ENCODE results near the gene C1orf210. TPM values are rescaled to one million over a fixed set of nuclear protein-coding genes. Genes with fewer than 3 reads are reported as not detected.

Gene C1orf210
- total RNA-seq, 1 donor from 2014 or later, result 3.7 TPM

DNA sequence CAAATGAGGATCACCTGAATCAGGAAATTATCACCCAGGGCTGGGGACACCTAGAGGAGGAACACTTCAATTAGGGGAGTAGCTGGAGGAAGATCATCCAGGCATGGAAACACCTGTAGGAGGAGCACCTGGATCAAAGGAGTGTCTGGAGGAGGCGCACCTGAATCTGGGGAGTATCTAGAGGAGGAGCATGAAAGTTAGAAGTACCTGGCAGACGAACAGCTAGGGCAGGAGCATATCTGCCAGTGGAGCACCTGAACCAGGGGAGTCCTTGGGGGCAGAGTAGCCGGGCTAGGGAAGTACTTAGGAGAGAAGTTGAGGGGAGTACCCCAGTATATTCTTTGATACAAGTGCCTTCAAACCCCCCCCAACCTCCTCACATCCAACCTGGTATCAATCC, 1.3 kb downstream of the C1orf210 start:
- Mint-ChIP-seq H3K4me3 (no peak overlapping the region), H3K27ac (no peak overlapping the region), H3K27me3 (ENCODE audit: low read depth) (peaks cover 5% of the 10 kb centered on the region), H3K36me3 (no peaks in the 10 kb centered on the region), H3K4me1 (peaks cover 19% of the 10 kb centered on the region), H3K9me3 (no peaks in the 10 kb centered on the region)
- no peak for DNase-seq (ENCODE audit: low spot score in 2 of 2, unreplicated experiment in 2 of 2)
- TF ChIP-seq, protein P1, sequence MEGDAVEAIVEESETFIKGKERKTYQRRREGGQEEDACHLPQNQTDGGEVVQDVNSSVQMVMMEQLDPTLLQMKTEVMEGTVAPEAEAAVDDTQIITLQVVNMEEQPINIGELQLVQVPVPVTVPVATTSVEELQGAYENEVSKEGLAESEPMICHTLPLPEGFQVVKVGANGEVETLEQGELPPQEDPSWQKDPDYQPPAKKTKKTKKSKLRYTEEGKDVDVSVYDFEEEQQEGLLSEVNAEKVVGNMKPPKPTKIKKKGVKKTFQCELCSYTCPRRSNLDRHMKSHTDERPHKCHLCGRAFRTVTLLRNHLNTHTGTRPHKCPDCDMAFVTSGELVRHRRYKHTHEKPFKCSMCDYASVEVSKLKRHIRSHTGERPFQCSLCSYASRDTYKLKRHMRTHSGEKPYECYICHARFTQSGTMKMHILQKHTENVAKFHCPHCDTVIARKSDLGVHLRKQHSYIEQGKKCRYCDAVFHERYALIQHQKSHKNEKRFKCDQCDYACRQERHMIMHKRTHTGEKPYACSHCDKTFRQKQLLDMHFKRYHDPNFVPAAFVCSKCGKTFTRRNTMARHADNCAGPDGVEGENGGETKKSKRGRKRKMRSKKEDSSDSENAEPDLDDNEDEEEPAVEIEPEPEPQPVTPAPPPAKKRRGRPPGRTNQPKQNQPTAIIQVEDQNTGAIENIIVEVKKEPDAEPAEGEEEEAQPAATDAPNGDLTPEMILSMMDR (IDR thresholded peaks at IDR 0.05; ENCODE audit: unreplicated experiment), result no peak

DNA sequence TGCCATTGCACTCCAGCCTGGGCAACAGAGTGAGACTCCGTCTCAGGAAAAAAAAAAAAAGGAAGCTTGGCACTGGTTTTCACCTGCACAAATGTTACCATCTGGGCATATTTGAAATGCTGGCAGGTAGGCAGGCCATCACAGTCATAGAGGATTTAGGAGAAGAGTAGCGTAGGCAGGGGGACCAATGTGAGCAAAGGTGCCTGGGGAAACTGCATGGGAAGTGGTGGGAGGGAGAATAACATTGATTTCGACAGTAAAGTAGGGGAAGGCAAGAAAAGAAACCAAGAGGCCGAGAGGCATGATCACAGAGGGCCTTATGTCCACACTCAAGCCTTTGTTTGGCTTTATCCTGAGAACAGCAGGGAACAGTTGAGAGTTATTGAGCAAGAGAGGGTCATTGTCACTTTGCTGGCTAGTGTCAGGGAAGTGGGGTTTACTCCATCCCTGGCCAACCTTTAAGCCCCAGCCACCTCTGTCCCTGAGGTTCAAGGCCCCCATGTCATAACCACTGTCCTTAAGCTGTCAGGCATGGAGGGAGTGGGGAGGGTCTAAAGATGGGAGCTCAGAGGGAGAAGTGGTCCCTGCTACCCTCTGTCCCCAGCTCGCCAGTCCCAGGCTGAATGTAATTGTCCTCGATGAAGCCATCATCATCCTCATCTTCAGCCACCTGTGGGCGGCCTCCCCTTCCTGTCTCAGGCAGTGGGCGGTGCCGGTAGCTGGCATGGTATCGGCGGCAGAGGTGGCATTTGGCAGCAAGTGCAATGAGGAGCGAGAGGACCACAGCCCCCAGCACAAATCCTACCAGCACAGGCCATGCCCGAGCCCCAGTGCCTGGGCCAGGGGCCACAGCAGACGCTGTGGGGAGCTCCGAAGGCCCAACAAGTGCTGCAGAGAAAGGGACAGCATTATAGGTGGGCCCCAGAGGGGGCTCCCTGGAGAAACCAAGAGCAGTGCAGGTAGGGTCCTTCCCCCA, 2.9 kb downstream of the C1orf210 start:
- Mint-ChIP-seq H3K4me1 (peaks cover 19% of the 10 kb centered on the region), H3K9me3 (no peaks in the 10 kb centered on the region), H3K27ac (no peak overlapping the region), H3K4me3 (no peak overlapping the region), H3K36me3 (no peaks in the 10 kb centered on the region), H3K27me3 (ENCODE audit: low read depth) (peaks cover 5% of the 10 kb centered on the region)
- DNase-seq (ENCODE audit: low spot score in 2 of 2, unreplicated experiment in 2 of 2), result no peak
- TF ChIP-seq, protein P1 (IDR thresholded peaks at IDR 0.05; ENCODE audit: unreplicated experiment), result no peak

DNA sequence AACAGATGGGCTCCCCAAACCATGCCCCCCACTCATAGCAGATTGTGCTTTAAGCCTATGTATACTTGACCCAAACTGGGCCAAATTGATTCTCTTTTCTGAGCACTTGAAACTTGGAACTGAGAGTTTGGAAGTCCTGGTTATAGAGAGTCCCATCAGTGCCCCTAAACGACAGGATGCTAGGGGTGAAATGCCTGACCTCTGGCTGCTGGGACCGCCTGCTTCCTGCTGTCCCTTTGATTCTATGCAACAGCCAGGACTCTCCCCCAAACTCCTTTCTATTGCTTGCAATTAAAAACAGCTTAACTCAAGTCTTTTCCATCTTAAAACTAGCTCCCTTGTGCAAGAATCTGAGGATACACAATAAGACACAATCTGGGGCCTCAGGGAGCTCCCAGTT, 4.7 kb downstream of the C1orf210 start:
- Mint-ChIP-seq H3K9me3 (no peaks in the 10 kb centered on the region), H3K27me3 (ENCODE audit: low read depth) (peaks cover 2% of the 10 kb centered on the region), H3K36me3 (no peaks in the 10 kb centered on the region), H3K4me3 (no peak overlapping the region), H3K4me1 (peaks cover 14% of the 10 kb centered on the region), H3K27ac (no peak overlapping the region)
- TF ChIP-seq, protein P1 (IDR thresholded peaks at IDR 0.05; ENCODE audit: unreplicated experiment), result no peak
- DNase-seq (ENCODE audit: low spot score in 2 of 2, unreplicated experiment in 2 of 2), result no peak

DNA sequence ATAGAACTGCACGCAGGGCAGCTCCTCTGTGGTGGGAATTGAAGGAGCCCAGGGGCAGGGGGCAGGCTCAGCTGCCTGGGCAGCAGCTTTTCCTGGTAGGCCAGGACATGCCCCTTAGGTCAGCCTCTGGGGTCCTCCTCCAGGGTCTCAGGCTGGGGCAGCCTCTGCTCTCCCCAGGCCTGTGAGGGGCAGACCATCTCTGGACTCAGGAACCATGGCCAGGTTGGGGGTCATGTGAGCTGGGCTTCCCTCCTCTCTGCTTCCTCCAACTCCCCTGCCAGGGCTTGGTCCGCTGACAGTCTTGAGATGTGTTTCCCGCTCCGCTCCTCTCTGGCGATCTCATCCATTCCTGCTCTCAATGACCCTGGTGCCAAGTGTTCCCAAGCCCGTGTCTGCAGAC, 5.7 kb downstream of the C1orf210 start:
- H3K27ac Mint-ChIP-seq, result no peak overlapping the region
- no peak for DNase-seq (ENCODE audit: low spot score in 2 of 2, unreplicated experiment in 2 of 2)
- H3K27me3 Mint-ChIP-seq (ENCODE audit: low read depth), result no peaks in the 10 kb centered on the region

DNA sequence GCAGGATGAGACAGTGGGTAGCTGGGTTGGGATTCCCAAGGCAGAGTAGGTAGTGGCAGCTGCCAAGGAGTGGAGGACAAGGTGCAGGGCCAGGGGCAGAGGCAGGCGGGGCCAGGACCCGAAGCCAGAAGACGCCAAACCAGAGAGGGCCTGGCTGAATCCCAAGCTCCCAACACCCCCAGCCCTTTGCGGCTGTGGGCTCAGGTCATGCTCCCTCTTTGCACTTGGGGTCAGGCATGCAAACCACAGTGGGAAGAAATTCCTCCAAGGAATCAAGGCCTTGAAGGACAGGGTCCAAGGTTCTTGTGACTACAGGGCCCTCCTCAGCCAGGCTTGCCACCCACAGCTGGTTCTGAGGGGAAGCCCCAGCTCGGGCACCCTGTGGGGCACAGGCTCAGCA, 6.2 kb downstream of the C1orf210 start:
- H3K4me1 Mint-ChIP-seq, result no peaks in the 10 kb centered on the region
- H3K36me3 Mint-ChIP-seq, result no peaks in the 10 kb centered on the region
- no peak overlapping the region for H3K27ac Mint-ChIP-seq
- no peak overlapping the region for H3K4me3 Mint-ChIP-seq
- TF ChIP-seq, protein P1 (IDR thresholded peaks at IDR 0.05; ENCODE audit: unreplicated experiment), result no peak
- no peaks in the 10 kb centered on the region for H3K9me3 Mint-ChIP-seq
- no peak for DNase-seq (ENCODE audit: low spot score in 2 of 2, unreplicated experiment in 2 of 2)
- no peaks in the 10 kb centered on the region for H3K27me3 Mint-ChIP-seq (ENCODE audit: low read depth)

More for the DNA sequence above, 5.7 kb downstream of the C1orf210 start:
- TF ChIP-seq, protein P1 (IDR thresholded peaks at IDR 0.05; ENCODE audit: unreplicated experiment), result no peak
- Mint-ChIP-seq H3K36me3 (no peaks in the 10 kb centered on the region), H3K4me3 (no peak overlapping the region), H3K4me1 (peaks cover 4% of the 10 kb centered on the region), H3K9me3 (no peaks in the 10 kb centered on the region)
